ENCODE results near the gene ANKRD65.
"Not testable (repeated sequence)": the region's sequence is repeated elsewhere in the genome, so short reads cannot be mapped to it uniquely, and the experiment has no call there.

ANKRD65 gene

GRCh38 chr1:1421147-1421906, at the start of gene ANKRD65:
TSS of gene ANKRD65 (minus strand) at chr1:1421276. CDS start at chr1:1421005, 271 bp downstream.
- no peak for DNase-seq (ENCODE audit: low read depth in 2 of 2, low spot score in 1 of 2)

DNA sequence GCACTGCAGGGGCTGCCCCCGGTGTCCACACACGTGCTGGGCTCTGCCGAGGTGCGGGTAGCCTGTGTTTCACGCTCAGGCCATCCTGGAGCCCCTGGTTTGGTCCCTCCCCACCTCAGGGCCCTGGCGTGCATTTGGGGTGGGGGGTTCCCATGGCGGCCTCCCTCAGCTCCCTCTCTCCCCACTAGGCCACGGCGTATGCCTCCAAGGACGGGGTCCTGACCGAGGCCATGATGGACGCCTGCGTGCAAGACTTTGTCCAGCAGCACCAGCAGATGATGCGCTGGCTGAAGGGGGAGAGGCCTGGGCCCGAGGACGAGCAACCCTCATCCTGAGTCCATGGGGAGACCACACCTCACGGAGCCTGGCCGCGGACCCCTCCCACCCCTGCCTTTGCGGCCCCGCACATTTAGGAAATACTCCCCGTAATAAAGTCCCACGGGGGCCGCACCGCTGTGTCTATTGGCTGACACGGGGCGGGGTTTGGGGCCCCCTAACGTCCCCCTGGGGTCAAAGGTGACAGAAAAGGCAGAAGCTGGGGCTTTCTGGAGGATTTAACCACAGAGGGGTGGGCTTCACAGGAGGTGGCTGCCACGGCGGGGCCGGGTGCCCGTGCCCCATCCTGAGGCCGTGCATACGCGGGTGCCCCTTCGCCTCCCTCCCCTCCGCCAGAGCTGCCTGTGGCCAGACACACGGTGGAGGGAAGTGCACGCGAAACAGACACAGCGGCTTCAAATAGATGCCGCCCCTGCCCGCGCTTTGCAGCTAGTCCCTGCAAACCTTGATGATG, 47.3 kb upstream of the ANKRD65 start:
- DNase-seq (ENCODE audit: low read depth in 2 of 2, low spot score in 1 of 2): not testable (repeated sequence)

DNA sequence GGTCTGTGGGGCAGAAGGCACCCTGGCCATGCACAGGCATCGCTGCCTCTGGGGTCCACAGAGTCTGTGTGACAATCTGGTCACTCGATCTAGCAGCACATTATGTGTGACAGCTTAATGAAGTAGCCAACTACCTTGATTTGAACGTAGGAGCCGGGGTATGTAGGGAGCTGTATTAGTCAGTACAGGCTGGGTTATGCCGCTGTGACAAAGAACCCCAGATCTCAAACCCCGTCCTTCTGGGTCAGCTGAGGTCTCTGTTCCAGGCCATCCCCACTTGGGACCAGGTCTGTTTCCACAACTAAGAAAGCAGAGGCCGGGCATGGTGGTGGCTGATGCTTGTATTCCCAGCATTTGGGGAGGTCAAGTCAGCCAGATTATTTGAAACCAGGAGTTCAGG, 42.2 kb upstream of the ANKRD65 start:
- DNase-seq (ENCODE audit: low read depth in 2 of 2, low spot score in 1 of 2): no peak

DNA sequence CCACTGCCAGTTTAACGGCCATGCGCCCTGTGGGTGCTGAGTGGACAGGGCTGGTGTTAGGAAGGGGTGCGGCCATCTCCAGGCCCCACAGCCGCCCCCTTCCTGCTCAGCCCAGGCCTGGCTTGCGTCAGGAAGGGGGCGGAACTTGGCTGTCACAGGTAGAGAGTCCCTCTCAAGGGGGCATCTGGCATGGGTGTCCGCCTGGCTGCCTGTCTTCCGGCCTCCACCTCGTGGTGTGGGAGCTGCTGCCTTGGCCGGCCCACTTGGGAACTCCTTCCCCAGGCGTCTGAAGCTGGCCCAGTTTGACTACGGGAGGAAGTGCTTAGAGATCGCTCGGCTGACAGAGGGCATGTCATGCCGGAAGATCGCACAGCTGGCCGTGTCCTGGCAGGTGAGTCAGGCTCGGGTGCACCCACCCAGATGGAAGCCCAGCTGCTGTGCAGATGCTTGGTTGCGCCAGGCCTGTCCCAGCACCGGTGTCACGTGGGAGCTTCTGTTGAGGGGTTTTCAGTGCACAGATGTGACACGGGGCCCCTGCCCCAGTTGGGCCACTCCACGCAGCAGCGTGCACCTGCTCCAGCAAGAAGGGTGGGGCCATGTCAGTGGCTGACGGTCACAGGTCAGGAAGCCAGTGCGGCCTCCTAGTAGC, 41.4 kb upstream of the ANKRD65 start:
- DNase-seq (ENCODE audit: low read depth in 2 of 2, low spot score in 1 of 2): no peak

- DNase-seq (ENCODE audit: low read depth in 2 of 2, low spot score in 1 of 2): no peak
These were observed 40.7 kb upstream of the ANKRD65 start for GRCh38 chr1:1461721-1462317.

- no peak for DNase-seq (ENCODE audit: low read depth in 2 of 2, low spot score in 1 of 2)
These were observed 39.6 kb upstream of the ANKRD65 start for GRCh38 chr1:1460540-1461130.

- not testable (repeated sequence) for DNase-seq (ENCODE audit: low read depth in 2 of 2, low spot score in 1 of 2)
These were observed 38.6 kb upstream of the ANKRD65 start for GRCh38 chr1:1459711-1460110.

GRCh38 chr1:1459156-1459555, 38.1 kb upstream of the ANKRD65 start:
- not testable (repeated sequence) for DNase-seq (ENCODE audit: low read depth in 2 of 2, low spot score in 1 of 2)

- DNase-seq (ENCODE audit: low read depth in 2 of 2, low spot score in 1 of 2): not testable (repeated sequence)
These were observed 35.7 kb upstream of the ANKRD65 start for GRCh38 chr1:1456683-1457255.

DNA sequence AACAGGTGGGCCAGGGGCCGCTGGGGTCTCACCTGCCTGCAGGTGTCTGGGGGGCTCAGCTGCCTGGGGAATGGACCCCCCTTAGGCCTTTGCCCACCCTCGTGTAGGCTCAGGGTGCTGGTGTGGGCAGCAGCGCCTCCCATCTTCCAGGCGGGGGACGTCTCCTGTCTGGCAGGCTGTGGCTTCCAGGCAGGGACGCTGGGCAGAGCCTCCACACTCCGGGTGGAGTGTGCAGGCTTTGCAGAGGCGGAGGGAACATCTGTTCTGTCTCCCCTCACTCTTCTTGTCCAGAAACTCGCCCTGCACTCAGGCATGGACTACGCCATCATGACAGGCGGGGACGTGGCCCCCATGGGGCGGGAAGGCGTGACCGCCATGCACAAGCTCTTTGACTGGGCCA, 34.9 kb upstream of the ANKRD65 start:
- not testable (repeated sequence) for DNase-seq (ENCODE audit: low read depth in 2 of 2, low spot score in 1 of 2)

GRCh38 chr1:1455366-1455884, 34.3 kb upstream of the ANKRD65 start:
- no peak for DNase-seq (ENCODE audit: low read depth in 2 of 2, low spot score in 1 of 2)

DNA sequence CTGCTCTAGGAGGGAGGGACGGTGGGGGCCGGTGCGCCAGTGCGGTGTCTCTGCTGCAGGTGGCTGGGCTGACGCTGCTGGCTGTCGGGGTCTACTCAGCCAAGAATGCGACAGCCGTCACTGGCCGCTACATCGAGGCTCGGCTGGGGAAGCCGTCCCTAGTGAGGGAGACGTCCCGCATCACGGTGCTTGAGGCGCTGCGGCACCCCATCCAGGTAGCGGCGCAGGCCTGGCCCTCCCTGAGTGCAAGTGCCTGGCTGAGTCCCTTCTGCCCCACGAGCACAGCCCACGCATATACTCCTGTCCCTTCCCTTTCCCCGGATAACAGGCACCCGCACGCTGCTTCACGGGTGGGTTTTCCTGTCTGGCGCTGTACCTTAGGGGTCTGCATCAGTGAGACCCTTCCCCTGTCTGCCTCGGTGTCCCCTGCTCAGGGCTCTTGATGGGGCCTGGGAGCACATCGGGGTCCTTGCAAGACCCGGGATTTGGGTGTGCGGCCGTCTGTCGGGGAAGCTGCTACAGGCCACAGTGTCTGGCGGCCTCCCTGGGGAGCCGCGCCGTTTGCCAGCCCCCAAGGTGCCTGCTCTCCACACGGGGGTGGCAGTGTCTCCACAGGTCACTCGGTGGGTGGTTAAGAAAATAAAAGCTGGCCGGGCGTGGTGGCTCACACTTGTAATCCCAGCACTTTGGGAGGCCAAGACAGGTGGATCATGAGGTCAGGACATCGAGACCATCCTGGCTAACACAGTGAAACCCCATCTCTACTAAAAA, 33.4 kb upstream of the ANKRD65 start:
- not testable (repeated sequence) for DNase-seq (ENCODE audit: low read depth in 2 of 2, low spot score in 1 of 2)

DNA sequence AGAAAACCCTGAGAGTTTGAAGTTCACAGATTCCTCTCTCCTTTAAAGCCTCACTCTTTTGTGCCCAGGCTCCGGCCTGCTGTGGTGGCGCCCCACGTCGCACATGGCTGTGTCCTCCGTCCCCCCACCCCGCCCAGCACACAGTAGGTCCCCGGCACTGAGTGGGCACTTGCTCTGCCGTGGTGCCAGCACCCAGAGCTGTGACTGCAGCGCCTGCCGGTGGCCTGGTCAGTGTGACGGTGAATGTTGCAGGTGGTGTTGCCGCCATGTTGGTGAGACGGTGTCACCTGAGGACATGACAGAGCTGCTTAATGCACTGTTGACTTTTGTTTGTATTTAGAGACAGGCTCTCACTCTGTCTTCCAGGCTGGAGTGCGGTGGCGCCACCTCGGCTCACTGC, 31.8 kb upstream of the ANKRD65 start:
- DNase-seq (ENCODE audit: low read depth in 2 of 2, low spot score in 1 of 2): no peak

DNA sequence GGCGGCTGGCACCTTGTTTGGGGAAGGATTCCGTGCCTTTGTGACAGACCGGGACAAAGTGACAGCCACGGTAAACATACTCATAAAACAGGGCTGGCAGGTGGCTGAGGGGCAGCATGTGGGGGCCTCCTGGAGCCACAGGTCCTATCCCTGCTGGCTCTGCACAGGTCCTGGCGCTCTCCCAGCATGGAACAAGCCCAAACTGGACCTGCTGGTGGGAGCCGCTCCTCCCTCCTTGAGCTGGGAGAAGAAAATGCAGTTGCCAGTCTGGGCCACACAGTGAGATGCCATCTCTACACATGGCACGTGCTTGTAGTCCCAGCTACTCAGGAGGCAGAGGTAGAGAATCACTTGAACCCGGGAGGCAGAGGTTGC, 31.3 kb upstream of the ANKRD65 start:
- DNase-seq (ENCODE audit: low read depth in 2 of 2, low spot score in 1 of 2): not testable (repeated sequence)

- DNase-seq (ENCODE audit: low read depth in 2 of 2, low spot score in 1 of 2): no peak
These were observed 30.8 kb upstream of the ANKRD65 start for GRCh38 chr1:1451696-1452364.

DNA sequence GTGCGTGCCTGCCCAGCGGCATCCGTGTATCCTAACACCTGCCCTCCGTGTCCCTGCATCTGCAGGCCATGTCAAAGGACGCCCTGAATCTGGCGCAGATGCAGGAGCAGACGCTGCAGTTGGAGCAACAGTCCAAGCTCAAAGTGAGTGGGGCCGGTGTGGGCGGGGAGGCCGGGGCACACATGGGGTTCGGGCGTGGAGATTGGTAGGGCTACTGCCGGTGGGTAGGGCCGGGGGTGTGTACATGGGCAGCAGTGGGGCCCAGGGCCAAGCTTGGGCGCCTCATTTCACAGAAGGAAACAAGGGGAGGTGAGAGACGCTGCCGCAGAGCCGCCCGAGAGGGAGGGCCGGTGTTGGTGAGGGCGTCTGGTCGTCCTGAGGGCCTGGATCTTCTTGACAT, 29.5 kb upstream of the ANKRD65 start:
- DNase-seq (ENCODE audit: low read depth in 2 of 2, low spot score in 1 of 2): not testable (repeated sequence)

GRCh38 chr1:1449099-1449739, 28.1 kb upstream of the ANKRD65 start, which contains the start of gene ATAD3C:
TSS of gene ATAD3C (plus strand) at chr1:1449689. CDS start at chr1:1450684, 995 bp downstream.
- no peak for DNase-seq (ENCODE audit: low read depth in 2 of 2, low spot score in 1 of 2)

DNA sequence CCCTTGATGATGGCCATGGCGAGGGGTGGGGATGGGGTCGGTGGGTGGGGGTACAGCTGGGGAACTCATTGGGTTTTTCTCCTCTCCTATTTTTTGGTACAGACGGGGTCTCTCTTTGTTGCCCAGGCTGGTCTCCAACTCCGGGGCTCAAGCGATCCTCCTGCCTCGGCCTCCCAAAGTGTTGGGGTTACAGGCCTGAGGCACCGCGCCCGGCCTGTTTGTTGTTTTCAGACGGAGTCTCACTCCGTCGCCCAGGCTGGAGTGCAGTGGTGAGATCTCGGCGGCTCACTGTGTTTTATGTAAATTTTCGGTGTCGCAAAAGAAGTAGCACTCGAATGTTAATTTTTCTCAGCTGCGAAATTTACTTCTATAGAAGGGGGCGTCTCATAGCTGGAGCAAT, 25.6 kb upstream of the ANKRD65 start:
- not testable (repeated sequence) for DNase-seq (ENCODE audit: low read depth in 2 of 2, low spot score in 1 of 2)

Data from stimulated activated CD8-positive, alpha-beta memory T cell treated with anti-CD3 and anti-CD28 coated beads, Interleukin-4, amount 100 ng/mL, for 1 hour (primary cell).